NCI-H2171 treated with DMSO at 0.1 percent for 48 hours (cell line): ENCODE measurements around the gene CNTF.
A peak's percentile ranks its signal among the peaks of the same experiment; 100 is the strongest.

ENCODE experiments used
- DNase-seq: peaks from one replicate; lab custom pipeline; 2025; lab: John Stamatoyannopoulos, UW

CNTF gene

GRCh38 chr11:58641803-58642581 is 19.5 kb downstream of the CNTF start:
- no peak for DNase-seq

- no peak for DNase-seq
Measured at GRCh38 chr11:58645854-58646253, 23.4 kb downstream of the CNTF start.

DNA sequence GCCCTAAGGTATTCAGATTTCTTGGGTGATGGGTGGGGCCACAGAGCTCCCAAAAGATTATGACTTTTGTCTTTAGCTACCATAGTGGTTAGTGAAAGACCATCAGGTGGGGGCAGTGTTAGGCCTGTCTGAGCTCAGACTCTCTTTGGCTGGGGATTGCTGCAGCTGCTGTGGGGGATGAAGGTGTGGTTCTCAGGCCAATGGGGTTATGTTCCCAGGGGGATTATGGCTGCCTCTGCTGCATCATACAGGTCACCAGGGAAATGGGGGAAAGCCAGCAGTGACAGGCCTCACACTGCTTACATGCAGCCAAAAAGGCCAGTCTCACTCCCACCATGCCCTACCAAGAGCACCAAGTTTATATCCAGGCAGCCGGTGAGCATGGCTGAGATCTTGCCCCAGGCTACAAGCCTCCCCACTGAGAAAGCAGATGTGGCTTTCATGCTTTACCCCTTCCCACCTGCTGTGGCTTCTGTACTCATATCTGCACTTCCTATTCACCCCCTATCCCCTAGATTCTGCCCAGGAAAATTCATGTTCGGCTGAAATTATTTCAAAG is 24.8 kb downstream of the CNTF start:
- no peak for DNase-seq

GRCh38 chr11:58647866-58648265 is 25.4 kb downstream of the CNTF start:
- DNase-seq, result no peak

DNA sequence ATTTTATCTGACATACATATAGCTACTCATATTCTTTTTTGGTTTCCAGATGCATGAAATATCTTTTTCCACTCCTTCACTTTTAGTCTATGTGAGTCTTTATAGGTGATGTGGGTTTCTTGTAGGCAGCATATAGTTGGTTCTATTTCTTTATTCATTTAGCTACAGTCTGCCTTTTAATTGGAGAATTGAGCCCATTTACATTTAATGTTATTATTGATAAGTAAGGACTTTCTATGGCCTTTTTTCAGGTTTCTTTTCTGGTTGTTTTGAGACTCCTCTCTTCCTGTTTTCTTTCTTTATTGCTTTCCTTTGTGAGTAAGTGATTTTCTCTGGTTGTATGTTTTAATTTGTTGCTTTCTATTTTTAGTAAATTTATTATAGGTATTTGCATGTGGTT is 27.2 kb downstream of the CNTF start:
- no peak for DNase-seq

- no peak for DNase-seq
Measured at GRCh38 chr11:58650496-58650895, 28.0 kb downstream of the CNTF start.

GRCh38 chr11:58652726-58653280 is 30.3 kb downstream of the CNTF start:
- no peak for DNase-seq

GRCh38 chr11:58654079-58654907 is 31.8 kb downstream of the CNTF start:
- DNase-seq, result peak; percentile 29

- DNase-seq, result no peak
Measured at GRCh38 chr11:58654908-58655296, 32.4 kb downstream of the CNTF start.

GRCh38 chr11:58656348-58656747 is 33.9 kb downstream of the CNTF start:
- DNase-seq, result no peak

DNA sequence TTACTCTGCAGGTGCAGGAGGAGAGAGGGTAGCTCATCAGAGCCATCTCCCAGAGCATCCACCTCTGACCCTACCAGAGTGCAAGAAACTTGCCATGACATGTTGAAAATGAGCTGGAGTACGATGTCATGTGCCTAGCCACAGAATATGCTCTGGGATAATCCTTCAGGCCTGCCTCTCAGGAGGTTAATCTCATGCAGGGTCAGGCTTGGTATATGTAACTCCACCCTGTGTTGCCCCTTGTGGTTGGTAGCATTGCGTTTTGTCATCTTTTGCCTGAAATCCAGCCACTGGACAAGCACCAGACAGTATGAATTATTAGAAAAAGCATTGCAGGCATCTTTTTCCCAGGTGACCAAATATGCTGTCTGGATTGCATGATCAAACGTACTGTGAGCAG is 36.2 kb downstream of the CNTF start:
- no peak for DNase-seq

GRCh38 chr11:58659404-58659803 is 36.9 kb downstream of the CNTF start:
- DNase-seq, result no peak

- DNase-seq, result no peak
Measured at GRCh38 chr11:58659910-58660570, 37.6 kb downstream of the CNTF start.

DNA sequence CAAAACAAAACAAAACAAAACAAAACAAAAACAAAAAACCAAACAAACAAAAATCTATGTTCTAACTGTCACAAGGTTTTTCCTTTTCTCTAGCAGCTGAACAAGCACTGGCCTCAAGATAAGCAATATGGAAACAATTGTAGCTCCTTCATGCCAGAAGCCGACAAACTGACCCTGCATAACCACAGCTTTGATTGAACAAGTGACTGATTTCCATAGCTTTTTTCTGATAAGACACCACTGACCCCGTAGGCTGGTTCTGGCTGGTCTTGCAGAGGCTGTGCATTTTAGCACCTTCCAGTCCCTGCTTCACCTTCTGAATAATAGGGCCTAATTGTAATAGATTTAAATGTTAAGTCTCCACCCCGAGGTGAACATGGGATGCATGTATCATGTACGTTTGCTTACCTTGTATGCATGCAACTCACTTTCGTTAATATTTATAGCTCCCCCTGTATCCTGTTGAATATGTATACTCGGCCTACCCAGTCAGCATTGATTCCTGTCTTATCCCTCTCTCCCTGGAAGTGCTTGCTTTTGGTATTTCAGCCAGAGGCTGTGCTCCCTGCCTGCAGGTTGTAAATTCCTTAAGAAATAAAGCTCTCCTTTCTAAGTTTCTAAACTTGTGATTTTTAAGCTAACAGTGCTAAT is 49.6 kb downstream of the CNTF start:
- DNase-seq, result no peak

GRCh38 chr11:58674609-58675008 is 52.1 kb downstream of the CNTF start:
- DNase-seq, result no peak
